Epithelial cell of esophagus (primary cell): Measurements from ENCODE around the gene FOXS1.

Experiments used
- DNase-seq: peaks from one replicate; pipeline ENCODE4 v3.0.0; 2010; ENCODE audit warnings: low read depth
- H3K4me3 ChIP-seq: 2 replicates; pipeline ENCODE4 v1.5.1; 2011; ENCODE audit warnings: mild to moderate bottlenecking, low read length, control low read depth
- TF ChIP-seq, protein P1 (sequence below): IDR thresholded peaks from 2 replicates; pipeline ENCODE4 v1.5.1; 2011; ENCODE audit warnings: low read depth, mild to moderate bottlenecking, low read length, control low read depth, inconsistent platforms; ENCODE audit not compliant: insufficient read depth; ENCODE audit errors: missing control alignments

The FOXS1 gene

DNA sequence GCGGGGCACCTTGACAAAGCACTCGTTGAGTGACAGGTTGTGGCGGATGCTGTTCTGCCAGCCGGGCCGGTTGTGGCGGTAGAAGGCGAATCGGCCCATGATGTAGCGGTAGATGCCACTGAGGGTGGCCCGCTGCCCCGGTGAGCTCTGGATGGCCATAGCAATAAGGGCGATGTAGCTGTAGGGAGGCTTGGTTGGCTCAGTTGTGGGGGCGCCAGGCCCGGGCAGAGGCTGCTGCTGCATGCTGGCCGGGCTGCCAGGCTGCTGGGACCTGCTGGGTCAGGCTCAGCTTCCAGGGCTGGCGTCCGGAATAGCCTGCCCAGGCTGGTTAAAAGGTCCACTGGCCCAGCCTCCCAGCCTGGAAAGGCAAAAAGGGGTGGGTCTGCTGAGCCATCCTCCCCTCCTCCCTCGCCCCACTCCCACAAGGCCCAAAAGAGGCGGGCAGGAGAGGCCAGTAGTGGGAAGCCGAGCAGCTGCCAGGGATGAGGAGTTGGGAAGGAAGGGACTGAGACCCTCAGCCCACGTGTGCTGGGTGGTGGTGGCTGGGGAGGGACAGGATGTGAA, at the start of gene FOXS1:
FOXS1 (minus strand) TSS at position 305 of the 564 bp plus-strand sequence; CDS start at position 243, 62 bp downstream.
- H3K4me3 ChIP-seq, result no peak within 1 kb of the TSS

DNA sequence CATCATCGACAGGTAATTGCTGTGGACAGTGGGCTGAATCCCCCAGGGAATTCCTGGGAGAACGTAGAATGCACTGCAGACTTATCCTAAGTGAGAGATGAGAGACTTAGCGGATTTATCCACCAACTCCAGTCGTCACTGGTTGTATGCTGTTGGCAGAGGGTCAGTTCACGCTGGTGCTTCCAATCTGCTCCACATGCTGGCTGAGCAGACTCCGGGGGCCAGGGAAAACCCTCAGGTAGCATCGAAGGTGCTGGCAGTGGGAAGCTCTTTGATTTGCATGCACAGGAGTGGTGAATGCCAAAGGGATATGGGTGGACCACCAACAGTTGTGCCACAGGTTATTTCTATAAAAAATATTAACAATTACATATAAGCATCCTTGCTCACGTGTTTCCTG, 45.2 kb upstream of the FOXS1 start:
- TF ChIP-seq, protein P1, sequence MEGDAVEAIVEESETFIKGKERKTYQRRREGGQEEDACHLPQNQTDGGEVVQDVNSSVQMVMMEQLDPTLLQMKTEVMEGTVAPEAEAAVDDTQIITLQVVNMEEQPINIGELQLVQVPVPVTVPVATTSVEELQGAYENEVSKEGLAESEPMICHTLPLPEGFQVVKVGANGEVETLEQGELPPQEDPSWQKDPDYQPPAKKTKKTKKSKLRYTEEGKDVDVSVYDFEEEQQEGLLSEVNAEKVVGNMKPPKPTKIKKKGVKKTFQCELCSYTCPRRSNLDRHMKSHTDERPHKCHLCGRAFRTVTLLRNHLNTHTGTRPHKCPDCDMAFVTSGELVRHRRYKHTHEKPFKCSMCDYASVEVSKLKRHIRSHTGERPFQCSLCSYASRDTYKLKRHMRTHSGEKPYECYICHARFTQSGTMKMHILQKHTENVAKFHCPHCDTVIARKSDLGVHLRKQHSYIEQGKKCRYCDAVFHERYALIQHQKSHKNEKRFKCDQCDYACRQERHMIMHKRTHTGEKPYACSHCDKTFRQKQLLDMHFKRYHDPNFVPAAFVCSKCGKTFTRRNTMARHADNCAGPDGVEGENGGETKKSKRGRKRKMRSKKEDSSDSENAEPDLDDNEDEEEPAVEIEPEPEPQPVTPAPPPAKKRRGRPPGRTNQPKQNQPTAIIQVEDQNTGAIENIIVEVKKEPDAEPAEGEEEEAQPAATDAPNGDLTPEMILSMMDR, result no peak
- no peak overlapping the region for H3K4me3 ChIP-seq
- no peak for DNase-seq

More for the DNA sequence above, at the start of gene FOXS1:
- no peak for DNase-seq
- TF ChIP-seq, protein P1, result no peak

DNA sequence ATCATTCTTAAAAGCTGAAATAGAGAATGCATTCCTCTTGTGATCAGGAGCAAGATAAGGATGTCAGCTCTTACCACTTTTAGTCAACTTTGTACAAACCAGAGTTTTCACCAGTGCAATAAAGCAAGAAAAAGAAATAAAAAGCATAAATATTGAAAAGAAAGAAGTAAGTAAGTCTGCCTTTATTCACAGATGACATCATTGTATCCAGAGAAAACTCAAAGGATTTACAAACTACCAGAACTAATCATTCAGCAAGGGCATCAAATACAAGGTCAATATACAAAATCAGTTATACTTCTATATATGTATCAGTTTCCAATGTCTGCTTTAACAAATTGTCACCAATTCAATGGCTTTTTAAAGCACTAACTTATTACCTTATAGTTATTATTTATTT, 38.4 kb upstream of the FOXS1 start:
- DNase-seq, result no peak
- no peak overlapping the region for H3K4me3 ChIP-seq
- TF ChIP-seq, protein P1, result no peak

DNA sequence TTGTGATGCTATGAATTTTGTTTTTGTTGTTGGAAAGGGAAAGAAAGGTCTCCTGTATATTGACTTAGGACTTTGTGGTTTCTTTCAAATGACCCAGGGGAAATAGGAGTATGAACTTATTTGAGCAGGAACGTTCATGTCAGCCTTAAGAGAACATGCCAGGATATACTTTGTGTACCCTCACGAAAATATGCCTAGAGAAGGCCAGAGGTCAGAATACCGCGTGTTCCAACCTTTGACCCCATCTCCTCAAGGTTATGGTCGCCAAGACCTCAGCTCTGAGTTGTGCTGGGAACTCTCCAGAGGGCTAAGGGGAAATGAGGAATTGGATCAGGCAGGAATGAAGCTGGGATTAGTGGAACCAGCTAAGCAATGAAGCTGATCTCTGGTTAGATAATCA, 36.5 kb upstream of the FOXS1 start:
- H3K4me3 ChIP-seq, result no peak overlapping the region
- TF ChIP-seq, protein P1, result no peak
- no peak for DNase-seq

DNA sequence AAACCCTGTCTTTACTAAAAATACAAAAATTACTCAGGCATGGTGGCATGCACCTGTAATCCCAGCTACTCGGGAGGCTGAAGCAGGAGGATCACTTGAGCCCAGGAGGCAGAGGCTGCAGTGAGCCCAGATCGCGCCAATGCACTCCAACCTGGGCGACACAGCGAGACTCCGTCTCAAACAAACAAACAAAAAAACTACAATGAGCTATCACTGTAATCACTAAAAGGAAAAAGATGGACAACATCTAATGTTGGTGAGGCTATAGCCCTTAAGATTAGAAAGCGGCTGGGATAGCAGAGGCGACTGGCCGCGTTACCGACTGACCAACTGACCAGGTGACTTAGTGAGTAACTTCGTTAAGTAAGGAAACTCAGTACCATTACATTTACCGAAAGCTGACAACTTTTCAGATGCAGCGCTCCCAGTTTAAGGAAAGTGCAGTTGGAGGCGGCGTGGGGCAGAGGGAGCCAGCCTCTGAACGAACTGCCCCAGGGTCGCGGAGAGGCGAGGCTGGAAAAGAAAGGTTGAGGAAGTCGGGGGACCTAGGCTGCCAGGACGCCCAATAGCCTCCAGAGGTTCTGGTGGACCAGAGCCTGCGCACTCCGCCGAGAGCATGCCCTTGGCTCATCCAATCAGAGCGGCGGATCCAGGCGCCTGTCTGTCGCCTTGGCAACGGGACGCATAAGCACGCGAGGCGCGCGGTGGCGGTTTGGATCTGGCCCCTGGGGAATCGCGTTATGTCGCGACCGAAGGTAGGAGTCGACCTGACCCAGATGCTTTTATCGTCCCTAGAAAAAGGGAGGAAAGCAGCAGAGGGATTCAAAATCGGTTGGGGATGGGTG, 34.0 kb upstream of the FOXS1 start:
- peak overlapping the region; percentile 74 for H3K4me3 ChIP-seq
- peak; percentile 95 for DNase-seq
- TF ChIP-seq, protein P1, result peak; percentile 26

DNA sequence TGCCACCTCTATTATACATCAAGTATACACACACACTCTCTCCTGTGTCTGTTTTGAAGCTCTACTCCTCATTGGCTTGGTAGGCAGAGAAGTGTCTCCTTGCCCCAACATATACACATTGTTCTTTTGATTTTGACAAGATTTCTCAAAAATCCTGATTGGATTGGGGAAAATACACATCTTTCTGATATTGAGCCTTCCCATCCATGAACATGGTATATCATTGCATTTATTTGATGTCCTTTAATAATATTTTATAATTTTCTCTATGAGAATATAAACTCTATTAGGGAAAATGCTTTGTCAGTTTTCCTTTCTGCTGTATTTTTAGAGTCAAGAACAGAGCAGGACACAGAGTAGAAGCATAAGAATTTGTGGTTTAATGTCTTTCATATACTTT, 32.3 kb upstream of the FOXS1 start:
- TF ChIP-seq, protein P1, result no peak
- no peak for DNase-seq

More for the DNA sequence above, 32.3 kb upstream of the FOXS1 start:
- no peak overlapping the region for H3K4me3 ChIP-seq
